H1 (cell line): ENCODE measurements around the gene BRK1. TPM values are rescaled to one million over a fixed set of nuclear protein-coding genes. Genes with fewer than 3 reads are reported as not detected.

Experiments used
- CTCF ChIA-PET: fragments of 300-600 bp; sonication (Branson Sonifier 250); formaldehyde crosslinking; loops from one replicate; lab custom pipeline; 2021; ENCODE audit not compliant: partially characterized antibody; lab: Charles Lee
- POLR2A ChIA-PET: fragments of 300-600 bp; sonication (Branson Sonifier 250); formaldehyde crosslinking; loops from one replicate; lab custom pipeline; 2021; ENCODE audit warnings: inconsistent platforms; ENCODE audit not compliant: partially characterized antibody; lab: Charles Lee
- DNase-seq, 2 experiments: peaks; one replicate each; pipeline versions ENCODE4 v3.0.0 to v3.0.0-alpha.2; 2010 to 2022; ENCODE audit warnings: low spot score in 2 of 2, low read depth in 1 of 2, mixed read lengths in 1 of 2
- FAIRE-seq: peaks from 2 replicates; lab custom pipeline; 2011; peaks lifted over from hg19 to GRCh38; lab: Jason Lieb, UNC
- H2AFZ ChIP-seq: 2 replicates; pipeline ENCODE4 v1.8.1; 2012; ENCODE audit warnings: low read length, inconsistent platforms
- H2AK5ac ChIP-seq: 2 replicates; pipeline ENCODE4 v1.6.1; 2013; ENCODE audit warnings: low read depth, low read length
- H2BK120ac ChIP-seq: replicated peaks from 2 replicates; pipeline ENCODE3; 2013; ENCODE audit warnings: low read depth, low read length, inconsistent platforms
- H2BK12ac ChIP-seq: 2 replicates; pipeline ENCODE4 v1.6.1; 2013; ENCODE audit warnings: low read depth, low read length
- H2BK15ac ChIP-seq: 2 replicates; pipeline ENCODE4 v1.6.1; 2013; ENCODE audit warnings: low read length
- H2BK20ac ChIP-seq: 2 replicates; pipeline ENCODE4 v1.6.1; 2013; ENCODE audit warnings: low read length
- H2BK5ac ChIP-seq: 2 replicates; pipeline ENCODE4 v1.6.1; 2013; ENCODE audit warnings: low read depth, low read length
- H3K14ac ChIP-seq: 2 replicates; pipeline ENCODE4 v1.6.1; 2013; ENCODE audit warnings: inconsistent platforms; ENCODE audit not compliant: insufficient read length
- H3K18ac ChIP-seq: 2 replicates; pipeline ENCODE4 v1.6.1; 2013; ENCODE audit warnings: low read length; ENCODE audit errors: extremely low read depth
- H3K23ac ChIP-seq: 2 replicates; pipeline ENCODE4 v1.6.1; 2013; ENCODE audit warnings: inconsistent platforms; ENCODE audit not compliant: insufficient read length
- H3K23me2 ChIP-seq: 2 replicates; pipeline ENCODE4 v1.6.1; 2013; ENCODE audit warnings: low read depth, low read length
- H3K27ac ChIP-seq: 2 replicates; pipeline ENCODE4 v1.6.1; 2011; ENCODE audit warnings: low read depth, low read length, inconsistent platforms
- H3K27me3 ChIP-seq, 4 experiments: replicated peaks in 1 of 4; 1 replicate in 1 of 4; 2 replicates in 3 of 4; pipeline versions ENCODE4 v1.6.1 to v1.8.1; 2011 to 2013; ENCODE audit warnings: low read length in 3 of 4, mild to moderate bottlenecking in 3 of 4, inconsistent platforms in 2 of 4, mixed read lengths in 2 of 4, moderate library complexity in 1 of 4; ENCODE audit not compliant: control insufficient read depth in 3 of 4, insufficient read depth in 3 of 4; ENCODE audit errors: extremely low read depth in 1 of 4
- H3K36me3 ChIP-seq, 4 experiments: 2 replicates each; pipeline versions ENCODE4 v1.6.1 to v1.8.1; 2011 to 2013; ENCODE audit warnings: mild to moderate bottlenecking in 4 of 4, low read length in 3 of 4, moderate library complexity in 2 of 4, control low read depth in 1 of 4, inconsistent platforms in 1 of 4; ENCODE audit not compliant: insufficient read depth in 4 of 4, control insufficient read depth in 2 of 4
- H3K4ac ChIP-seq: replicated peaks from 2 replicates; pipeline ENCODE3; 2013; ENCODE audit warnings: low read length, low read depth, mixed read lengths, inconsistent platforms; ENCODE audit not compliant: insufficient read length
- H3K4me1 ChIP-seq, 4 experiments: replicated peaks in 1 of 4; 1 replicate in 1 of 4; 2 replicates in 3 of 4; pipeline versions ENCODE4 v1.6.1 to v1.8.1; 2011 to 2013; ENCODE audit warnings: low read length in 3 of 4, inconsistent platforms in 2 of 4, mixed read lengths in 1 of 4; ENCODE audit not compliant: insufficient read depth in 4 of 4, control insufficient read depth in 3 of 4
- H3K4me2 ChIP-seq, 2 experiments: 2 replicates each; pipeline versions ENCODE4 v1.6.1 to v1.8.1; 2011 to 2013; ENCODE audit warnings: low read depth in 2 of 2, low read length in 2 of 2, control low read depth in 1 of 2, inconsistent platforms in 1 of 2, mild to moderate bottlenecking in 1 of 2; ENCODE audit not compliant: insufficient read depth in 1 of 2
- H3K4me3 ChIP-seq, 4 experiments: fragments of 200-600, 300-600 bp in 1 of 4; sonication (generic), shearing (Covaris generic), sonication (Bioruptor Twin) in 1 of 4; 2 replicates each; pipeline versions ENCODE4 v1.5.1 to v1.8.1; 2011 to 2016; ENCODE audit warnings: low read length in 4 of 4, low read depth in 3 of 4, control low read depth in 2 of 4, inconsistent platforms in 2 of 4, mild to moderate bottlenecking in 2 of 4, mixed read lengths in 1 of 4, moderate library complexity in 1 of 4; ENCODE audit not compliant: insufficient read depth in 2 of 4; ENCODE audit errors: extremely low read depth in 1 of 4
- H3K56ac ChIP-seq: replicated peaks from 2 replicates; pipeline ENCODE3; 2013; ENCODE audit warnings: low read depth, mild to moderate bottlenecking, mixed read lengths, low read length, inconsistent platforms; ENCODE audit not compliant: insufficient read length
- H3K79me1 ChIP-seq: 2 replicates; pipeline ENCODE4 v1.6.1; 2013; ENCODE audit warnings: low read depth, low read length, control low read depth
- H3K79me2 ChIP-seq, 2 experiments: 2 replicates each; pipeline versions ENCODE4 v1.6.1 to v1.8.1; 2012 to 2013; ENCODE audit warnings: low read length in 2 of 2, mild to moderate bottlenecking in 2 of 2, inconsistent platforms in 1 of 2; ENCODE audit not compliant: insufficient read depth in 2 of 2, control insufficient read depth in 1 of 2
- H3K9ac ChIP-seq, 4 experiments: replicated peaks in 1 of 4; 1 replicate in 1 of 4; 2 replicates in 3 of 4; pipeline versions ENCODE4 v1.6.1 to v1.8.1; 2011 to 2013; ENCODE audit warnings: low read depth in 3 of 4, low read length in 3 of 4, control low read depth in 2 of 4, mild to moderate bottlenecking in 2 of 4, moderate library complexity in 2 of 4, inconsistent platforms in 1 of 4; ENCODE audit errors: extremely low read depth in 1 of 4
- H3K9me3 ChIP-seq, 2 experiments: 2 replicates each; pipeline versions ENCODE4 v1.6.1 to v1.8.1; 2012 to 2013; ENCODE audit warnings: mild to moderate bottlenecking in 2 of 2, moderate library complexity in 2 of 2, control low read depth in 1 of 2, inconsistent platforms in 1 of 2, low read depth in 1 of 2, low read length in 1 of 2, mixed read lengths in 1 of 2; ENCODE audit not compliant: insufficient read depth in 2 of 2
- H4K20me1 ChIP-seq, 2 experiments: replicated peaks in 1 of 2; 2 replicates each; pipeline versions ENCODE3 to v1.8.1; 2011 to 2013; ENCODE audit warnings: inconsistent platforms in 2 of 2, low read length in 2 of 2, mild to moderate bottlenecking in 1 of 2; ENCODE audit not compliant: insufficient read depth in 2 of 2, control insufficient read depth in 1 of 2
- H4K5ac ChIP-seq: 2 replicates; pipeline ENCODE4 v1.6.1; 2013; ENCODE audit warnings: low read length, low read depth, mixed read lengths, inconsistent platforms; ENCODE audit not compliant: insufficient read length
- H4K8ac ChIP-seq: 2 replicates; pipeline ENCODE4 v1.8.0; 2013; ENCODE audit warnings: mild to moderate bottlenecking, moderate library complexity, low read length, inconsistent platforms; ENCODE audit not compliant: insufficient read depth; ENCODE audit errors: extremely low read depth
- H4K91ac ChIP-seq: replicated peaks from 2 replicates; pipeline ENCODE3; 2013; ENCODE audit warnings: low read length, mixed read lengths, inconsistent platforms; ENCODE audit not compliant: insufficient read length
- CBX5 ChIP-seq: fragments of 300-800, 300-1000 bp; sonication (generic); IDR thresholded peaks from 2 replicates; pipeline ENCODE4 v1.7.1; 2016; ENCODE audit warnings: antibody characterized with exemption, low read length, low read depth
- EGR1 ChIP-seq: IDR thresholded peaks from 2 replicates; pipeline ENCODE4 v1.6.1; 2011; ENCODE audit warnings: low read depth, low read length, borderline replicate concordance
- HDAC2 ChIP-seq, 2 experiments: fragments of 300-600 bp in 1 of 2; sonication (generic) in 1 of 2; IDR thresholded peaks; 2 replicates each; pipeline ENCODE4 v1.6.1; 2011 to 2012; ENCODE audit warnings: low read depth in 2 of 2, low read length in 2 of 2, mild to moderate bottlenecking in 2 of 2, moderate library complexity in 2 of 2, borderline replicate concordance in 1 of 2, inconsistent platforms in 1 of 2
- POU5F1 ChIP-seq: IDR thresholded peaks from 2 replicates; pipeline ENCODE4 v1.6.1; 2011; ENCODE audit warnings: low read depth, mild to moderate bottlenecking, low read length, moderate library complexity
- SAP30 ChIP-seq: fragments of 300-600 bp; sonication (generic); IDR thresholded peaks from 2 replicates; pipeline ENCODE4 v1.7.1; 2012; ENCODE audit warnings: low read length, moderate library complexity, mild to moderate bottlenecking, inconsistent platforms; ENCODE audit not compliant: insufficient read depth, insufficient replicate concordance
- SP1 ChIP-seq: IDR thresholded peaks from 2 replicates; pipeline ENCODE4 v1.6.1; 2011; ENCODE audit warnings: low read depth, low read length
- YY1 ChIP-seq: IDR thresholded peaks from 2 replicates; pipeline ENCODE4 v1.6.1; 2011; ENCODE audit warnings: low read depth, mild to moderate bottlenecking, low read length
- WGBS, 2 experiments: shearing (Covaris generic) in 1 of 2; methylation state at CpG; one replicate each; pipeline versions ENCODE4 v1.1.6 to v1.1.7; 2013 to 2015; ENCODE audit warnings: low lambda C conversion rate in 2 of 2, mixed read lengths in 2 of 2, inconsistent platforms in 1 of 2, low coverage in 1 of 2, missing lambda C conversion rate in 1 of 2; ENCODE audit not compliant: insufficient replicate concordance in 2 of 2, insufficient coverage in 1 of 2, insufficient read length in 1 of 2; ENCODE audit errors: extremely low coverage in 1 of 2, missing lambda C conversion rate in 1 of 2; 5-methylcytosine and 5-hydroxymethylcytosine counted together
- polyA plus RNA-seq, 7 experiments: library from polyadenylated mRNA; depleted of rRNA in 3 of 7; stranded (reverse) in 5 of 7; unstranded in 2 of 7; fragments of >200 nt in 5 of 7; fragments of 200-250 nt in 2 of 7; gene quantifications; 1 replicate in 5 of 7; 2 replicates in 1 of 7; 4 replicates in 1 of 7; pipeline versions ENCODE4 v1.2.1 to v1.2.3, GENCODE V29; 2011 to 2013; ENCODE audit warnings: missing spikeins in 2 of 7, mixed read lengths in 2 of 7
- total RNA-seq: library from RNA; stranded (reverse); fragmentation: NEBNext Ultra II Directional; extraction: Animal tissue kit (Norgen Biotek cat#: 25700); gene quantifications from 2 replicates; pipeline ENCODE4 v1.2.1, GENCODE V29; 2021
- TF ChIP-seq, protein P1 (sequence below): IDR thresholded peaks from 2 replicates; pipeline ENCODE4 v1.6.1; 2012; ENCODE audit warnings: inconsistent platforms

Gene BRK1
- total and polyA plus RNA-seq, 2 of the 8 experiments (the other 6 are each of a cell fraction or from before 2014, with no cell fraction given) = 137 to 164 TPM

DNA sequence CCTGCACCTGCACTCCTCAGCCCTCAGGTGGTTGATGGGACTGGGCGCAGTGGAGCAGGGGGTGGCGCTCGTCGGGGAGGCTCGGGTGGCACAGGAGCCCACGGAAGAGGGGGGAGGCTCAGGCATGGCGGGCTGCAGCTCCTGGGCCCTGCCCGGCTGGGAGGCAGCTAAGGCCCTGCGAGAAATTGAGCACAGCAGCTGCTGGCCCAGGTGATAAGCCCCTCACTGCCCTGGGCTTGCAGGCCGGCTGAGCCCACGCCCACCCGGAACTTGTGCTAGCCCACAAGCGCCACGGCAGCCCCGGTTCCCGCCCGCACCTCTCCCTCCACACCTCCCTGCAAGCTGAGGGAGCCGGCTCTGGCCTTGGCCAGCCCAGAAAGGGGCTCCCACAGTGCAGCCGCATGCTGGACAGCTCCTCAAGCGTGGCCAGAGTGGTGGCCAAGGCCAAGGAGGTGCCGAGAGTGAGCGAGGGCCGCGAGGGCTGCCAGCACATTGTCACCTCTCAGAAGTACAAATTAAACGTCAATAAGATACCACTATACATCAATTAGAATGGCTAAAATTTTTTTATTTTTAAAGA, 21.0 kb downstream of the BRK1 start:
- Histone ChIP-seq H3K18ac (no peak overlapping the region), H2BK5ac (no peak overlapping the region), H3K36me3 (no peaks in the 10 kb centered on the region), H4K20me1 (no peaks in the 10 kb centered on the region), H3K4ac (no peak overlapping the region), H4K91ac (no peak overlapping the region), H3K23me2 (no peaks in the 10 kb centered on the region), H3K9me3 (peaks cover 0 to 7% of the 10 kb centered on the region in 2 experiments; a peak in 1 of 4 replicates), H3K27ac (no peak overlapping the region), H3K79me1 (no peaks in the 10 kb centered on the region), H3K79me2 (no peaks in the 10 kb centered on the region), H2AK5ac (no peak overlapping the region), H3K9ac (no peak overlapping the region), H4K8ac (no peak overlapping the region), H2AFZ (no peak overlapping the region), H3K4me1 (no peaks in the 10 kb centered on the region), H3K4me2 (no peak overlapping the region), H3K4me3 (no peak overlapping the region), H2BK12ac (no peak overlapping the region), H3K56ac (no peak overlapping the region), H2BK15ac (no peak overlapping the region), H4K5ac (no peak overlapping the region), H3K23ac (no peak overlapping the region), H3K14ac (no peak overlapping the region), H2BK120ac (no peak overlapping the region), H2BK20ac (no peak overlapping the region), H3K27me3 (no peaks in the 10 kb centered on the region)
- TF ChIP-seq, protein P1, sequence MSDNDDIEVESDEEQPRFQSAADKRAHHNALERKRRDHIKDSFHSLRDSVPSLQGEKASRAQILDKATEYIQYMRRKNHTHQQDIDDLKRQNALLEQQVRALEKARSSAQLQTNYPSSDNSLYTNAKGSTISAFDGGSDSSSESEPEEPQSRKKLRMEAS = no peak
- no peak for TF ChIP-seq POU5F1
- no peak for TF ChIP-seq SAP30
- TF ChIP-seq CBX5 = no peak
- TF ChIP-seq EGR1 = no peak
- TF ChIP-seq YY1 = no peak
- TF ChIP-seq HDAC2 (IDR thresholded peaks at IDR 0.05; ENCODE audit: borderline replicate concordance in 1 of 2, low read depth in 2 of 2, low read length in 2 of 2) = no peak
- TF ChIP-seq SP1 = no peak
- CTCF ChIA-PET = interaction anchor here (0.8 to 1.6 kb wide), 4 partner anchors 9 to 144 kb away, joined by 3 to 4 read pairs (median 3); no protein-coding TSS in a partner anchor
- no peak for DNase-seq
- WGBS, 2 experiments = 94% methylated on average over 25 of the region's 25 CpGs; no CpG with 5 or more reads in 1 of the 2 experiments
- POLR2A ChIA-PET = interaction anchor here (1.1 to 1.9 kb wide), 3 partner anchors 13 to 184 kb away, joined by 3 to 5 read pairs (median 4); partner anchors contain the start of gene SEC13
- no peak for FAIRE-seq
